Mesothelial cell of epicardium (in vitro differentiated cells): Measurements from ENCODE around the gene CDK5RAP2. TPM values are rescaled to one million over a fixed set of nuclear protein-coding genes. Genes with fewer than 3 reads are reported as not detected.
"Not testable (repeated sequence)": the region's sequence is repeated elsewhere in the genome, so short reads cannot be mapped to it uniquely, and the experiment has no call there.

Experiments
- DNase-seq, 2 experiments: peaks; one replicate each; pipeline ENCODE4 v3.0.0; 2021; ENCODE audit warnings: low spot score in 2 of 2; ENCODE audit not compliant: unreplicated experiment in 2 of 2
- H3K27ac Mint-ChIP-seq: 2 replicates; pipeline ENCODE4 v1.8.0; 2021; ENCODE audit warnings: mixed read lengths
- H3K27me3 Mint-ChIP-seq: 2 replicates; pipeline ENCODE4 v1.8.0; 2021; ENCODE audit warnings: low read depth, mixed read lengths
- H3K36me3 Mint-ChIP-seq: 2 replicates; pipeline ENCODE4 v1.8.0; 2021; ENCODE audit warnings: mixed read lengths
- H3K4me1 Mint-ChIP-seq: 2 replicates; pipeline ENCODE4 v1.8.0; 2021; ENCODE audit warnings: mixed read lengths
- H3K4me3 Mint-ChIP-seq: 2 replicates; pipeline ENCODE4 v1.8.0; 2021; ENCODE audit warnings: mild to moderate bottlenecking, moderate library complexity, mixed read lengths
- H3K9me3 Mint-ChIP-seq: 2 replicates; pipeline ENCODE4 v1.8.0; 2021; ENCODE audit warnings: mixed read lengths
- total RNA-seq: library from RNA; stranded (reverse); gene quantifications from 3 replicates; pipeline ENCODE4 v1.2.1, GENCODE V29; 2021
- TF ChIP-seq, protein P1 (sequence below): fragments of 200-600 bp; sonication (generic); IDR thresholded peaks from one replicate; pipeline ENCODE4 v1.5.0; 2021; ENCODE audit warnings: antibody characterized with exemption; ENCODE audit not compliant: unreplicated experiment

Gene CDK5RAP2
- total RNA-seq, 1 donor from 2014 or later, result 71.0 TPM

DNA sequence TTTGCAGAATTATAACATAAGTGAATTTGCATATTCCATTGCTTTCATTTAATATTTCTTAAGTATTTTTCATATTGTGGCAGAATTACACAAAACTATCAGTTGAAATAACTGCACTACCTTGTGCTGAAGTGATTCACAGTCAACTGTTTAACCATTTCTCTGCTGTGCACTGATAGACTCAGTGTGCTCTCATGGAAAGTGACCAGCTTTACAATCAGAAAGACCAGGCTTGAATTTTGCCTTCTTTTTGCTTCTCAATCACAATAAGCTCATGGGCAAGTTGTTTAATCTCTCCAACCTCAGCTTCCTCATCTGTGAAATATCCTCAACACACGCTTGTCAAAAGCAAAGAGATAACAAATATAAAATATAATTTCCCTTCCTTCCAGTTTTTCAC, 18.3 kb downstream of the CDK5RAP2 start:
- H3K36me3 Mint-ChIP-seq, result peaks cover 35% of the 10 kb centered on the region
- no peak for DNase-seq
- H3K4me1 Mint-ChIP-seq, result no peaks in the 10 kb centered on the region
- H3K27me3 Mint-ChIP-seq, result no peaks in the 10 kb centered on the region
- H3K9me3 Mint-ChIP-seq, result no peaks in the 10 kb centered on the region
- H3K27ac Mint-ChIP-seq, result no peak overlapping the region
- no peak overlapping the region for H3K4me3 Mint-ChIP-seq
- TF ChIP-seq, protein P1, sequence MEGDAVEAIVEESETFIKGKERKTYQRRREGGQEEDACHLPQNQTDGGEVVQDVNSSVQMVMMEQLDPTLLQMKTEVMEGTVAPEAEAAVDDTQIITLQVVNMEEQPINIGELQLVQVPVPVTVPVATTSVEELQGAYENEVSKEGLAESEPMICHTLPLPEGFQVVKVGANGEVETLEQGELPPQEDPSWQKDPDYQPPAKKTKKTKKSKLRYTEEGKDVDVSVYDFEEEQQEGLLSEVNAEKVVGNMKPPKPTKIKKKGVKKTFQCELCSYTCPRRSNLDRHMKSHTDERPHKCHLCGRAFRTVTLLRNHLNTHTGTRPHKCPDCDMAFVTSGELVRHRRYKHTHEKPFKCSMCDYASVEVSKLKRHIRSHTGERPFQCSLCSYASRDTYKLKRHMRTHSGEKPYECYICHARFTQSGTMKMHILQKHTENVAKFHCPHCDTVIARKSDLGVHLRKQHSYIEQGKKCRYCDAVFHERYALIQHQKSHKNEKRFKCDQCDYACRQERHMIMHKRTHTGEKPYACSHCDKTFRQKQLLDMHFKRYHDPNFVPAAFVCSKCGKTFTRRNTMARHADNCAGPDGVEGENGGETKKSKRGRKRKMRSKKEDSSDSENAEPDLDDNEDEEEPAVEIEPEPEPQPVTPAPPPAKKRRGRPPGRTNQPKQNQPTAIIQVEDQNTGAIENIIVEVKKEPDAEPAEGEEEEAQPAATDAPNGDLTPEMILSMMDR, result no peak

DNA sequence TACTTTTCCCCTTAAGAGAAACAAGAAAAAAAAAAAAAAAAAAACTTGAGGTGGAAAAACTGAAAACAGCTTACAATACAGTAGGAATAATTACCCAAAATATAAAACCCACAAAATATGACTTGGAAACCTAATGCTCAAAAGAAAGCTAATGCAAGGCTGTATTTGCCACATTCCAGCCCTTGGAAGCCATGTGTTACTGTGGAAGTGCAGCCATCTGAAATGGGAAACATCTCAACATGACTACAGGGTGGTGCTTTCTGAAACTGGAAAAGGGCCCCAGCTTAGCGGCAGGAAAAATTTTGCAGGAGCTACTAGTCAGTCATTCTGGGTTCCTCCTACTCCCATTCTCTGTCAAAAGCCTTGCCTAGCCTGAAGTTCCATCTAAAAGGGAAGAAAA, 20.4 kb downstream of the CDK5RAP2 start:
- Mint-ChIP-seq H3K9me3 (no peaks in the 10 kb centered on the region), H3K4me3 (no peak overlapping the region), H3K27ac (no peak overlapping the region), H3K27me3 (no peaks in the 10 kb centered on the region), H3K4me1 (no peaks in the 10 kb centered on the region), H3K36me3 (peaks cover 20% of the 10 kb centered on the region)
- TF ChIP-seq, protein P1, result no peak
- no peak for DNase-seq

GRCh38 chr9:120558454-120558853, 21.5 kb downstream of the CDK5RAP2 start:
- no peak overlapping the region for H3K4me3 Mint-ChIP-seq
- H3K27me3 Mint-ChIP-seq, result no peaks in the 10 kb centered on the region
- H3K4me1 Mint-ChIP-seq, result no peaks in the 10 kb centered on the region
- no peak for DNase-seq
- H3K9me3 Mint-ChIP-seq, result no peaks in the 10 kb centered on the region
- H3K36me3 Mint-ChIP-seq, result peaks cover 21% of the 10 kb centered on the region
- TF ChIP-seq, protein P1, result no peak
- H3K27ac Mint-ChIP-seq, result no peak overlapping the region

DNA sequence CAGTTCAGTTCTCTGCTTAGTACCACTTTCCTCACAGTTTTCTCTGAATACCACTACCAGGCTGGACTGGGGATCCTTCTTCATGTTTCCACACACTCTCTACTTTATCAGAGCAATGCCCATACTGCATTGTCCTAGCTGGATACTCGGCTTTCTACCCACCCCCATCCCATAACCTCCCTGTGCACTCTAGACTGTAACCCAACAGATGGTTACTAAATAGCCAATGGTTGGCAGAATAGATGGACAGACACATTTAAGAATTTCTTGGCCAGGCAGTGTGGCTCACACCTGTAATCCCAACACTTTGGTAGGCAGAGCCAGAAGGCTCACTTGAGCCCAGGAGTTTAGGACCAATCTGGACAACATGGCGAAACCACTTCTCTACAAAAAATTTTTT, 22.8 kb downstream of the CDK5RAP2 start:
- no peaks in the 10 kb centered on the region for H3K27me3 Mint-ChIP-seq
- peaks cover 20% of the 10 kb centered on the region for H3K36me3 Mint-ChIP-seq
- H3K27ac Mint-ChIP-seq, result no peak overlapping the region
- no peaks in the 10 kb centered on the region for H3K4me1 Mint-ChIP-seq
- DNase-seq, result no peak
- H3K4me3 Mint-ChIP-seq, result no peak overlapping the region
- TF ChIP-seq, protein P1, result no peak
- H3K9me3 Mint-ChIP-seq, result no peaks in the 10 kb centered on the region

DNA sequence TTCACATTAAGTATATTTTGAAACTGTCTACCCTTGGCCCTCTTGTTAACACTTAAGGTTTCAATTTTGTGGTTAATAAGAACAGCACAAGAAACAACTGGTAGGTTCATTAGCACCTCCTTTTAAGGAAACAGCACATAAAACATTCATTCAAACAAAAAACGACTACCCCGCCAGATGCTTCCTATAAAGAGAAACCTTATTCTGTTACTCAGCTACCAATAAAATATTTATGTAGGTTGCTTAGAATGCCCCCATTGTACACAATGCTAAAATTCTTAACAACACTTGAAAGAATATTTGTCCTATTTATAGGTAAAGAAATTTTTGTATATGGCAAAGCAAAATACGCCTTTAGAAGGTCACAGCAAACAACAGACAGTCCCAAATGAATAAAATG, 23.2 kb downstream of the CDK5RAP2 start:
- DNase-seq, result no peak
- no peaks in the 10 kb centered on the region for H3K9me3 Mint-ChIP-seq
- H3K27ac Mint-ChIP-seq, result no peak overlapping the region
- no peak overlapping the region for H3K4me3 Mint-ChIP-seq
- H3K36me3 Mint-ChIP-seq, result peaks cover 20% of the 10 kb centered on the region
- TF ChIP-seq, protein P1, result no peak
- H3K27me3 Mint-ChIP-seq, result no peaks in the 10 kb centered on the region
- no peaks in the 10 kb centered on the region for H3K4me1 Mint-ChIP-seq

DNA sequence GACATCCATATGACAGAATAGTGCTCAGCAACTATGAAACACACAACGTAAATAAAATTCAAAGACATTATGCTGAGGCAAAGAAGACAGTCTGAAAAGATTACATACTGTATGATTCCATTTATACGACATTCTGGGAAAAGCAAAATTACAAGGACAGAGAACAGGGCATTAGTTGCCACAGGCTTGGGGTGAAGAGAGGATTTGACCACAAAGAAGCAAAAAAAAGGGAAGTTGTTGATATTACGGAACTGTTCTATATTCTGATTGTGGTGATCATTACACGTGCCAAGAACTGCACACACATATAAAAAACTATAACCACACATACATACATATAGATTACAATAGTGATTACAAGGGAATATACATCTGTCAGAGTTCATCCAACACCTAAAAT, 24.1 kb downstream of the CDK5RAP2 start:
- Mint-ChIP-seq H3K9me3 (no peaks in the 10 kb centered on the region), H3K36me3 (peaks cover 29% of the 10 kb centered on the region)

GRCh38 chr9:120552210-120552704, 27.7 kb downstream of the CDK5RAP2 start:
- not testable (repeated sequence) for H3K9me3 Mint-ChIP-seq

More for the DNA sequence above, 24.1 kb downstream of the CDK5RAP2 start:
- TF ChIP-seq, protein P1, result no peak
- H3K27ac Mint-ChIP-seq, result no peak overlapping the region
- DNase-seq, result no peak
- H3K4me1 Mint-ChIP-seq, result no peaks in the 10 kb centered on the region
- H3K27me3 Mint-ChIP-seq, result no peaks in the 10 kb centered on the region
- no peak overlapping the region for H3K4me3 Mint-ChIP-seq

More at GRCh38 chr9:120552210-120552704, 27.7 kb downstream of the CDK5RAP2 start:
- H3K4me3 Mint-ChIP-seq, H3K27me3 Mint-ChIP-seq, H3K27ac Mint-ChIP-seq, DNase-seq, H3K4me1 Mint-ChIP-seq: not testable (repeated sequence)
- H3K36me3 Mint-ChIP-seq, result peaks cover 41% of the 10 kb centered on the region
